ENCODE measurements around the gene SLC38A10.

SLC38A10 gene

GRCh38 chr17:81273698-81274470 is 21.2 kb downstream of the SLC38A10 start:
- DNase-seq: no peak

- no peak for DNase-seq
Observed at GRCh38 chr17:81272616-81273015, 22.5 kb downstream of the SLC38A10 start.

GRCh38 chr17:81271226-81271625 is 23.9 kb downstream of the SLC38A10 start:
- no peak for DNase-seq

- DNase-seq: no peak
Observed at GRCh38 chr17:81270279-81270678, 24.8 kb downstream of the SLC38A10 start.

- no peak for DNase-seq
Observed at GRCh38 chr17:81267390-81268067, 27.6 kb downstream of the SLC38A10 start.

GRCh38 chr17:81265576-81265975 is 29.5 kb downstream of the SLC38A10 start:
- DNase-seq: no peak

GRCh38 chr17:81264640-81265039 is 30.5 kb downstream of the SLC38A10 start:
- DNase-seq: no peak

- DNase-seq: no peak
Observed at GRCh38 chr17:81263371-81264181, 31.5 kb downstream of the SLC38A10 start.

GRCh38 chr17:81261582-81262336 is 33.3 kb downstream of the SLC38A10 start:
- DNase-seq: no peak

- DNase-seq: no peak
Observed at GRCh38 chr17:81261096-81261495, 34.0 kb downstream of the SLC38A10 start.

GRCh38 chr17:81260641-81261040 is 34.5 kb downstream of the SLC38A10 start:
- no peak for DNase-seq

- DNase-seq: no peak
Observed at GRCh38 chr17:81260171-81260570, 34.9 kb downstream of the SLC38A10 start.

GRCh38 chr17:81259058-81259605 is 36.0 kb downstream of the SLC38A10 start:
- no peak for DNase-seq

GRCh38 chr17:81258292-81258691 is 36.8 kb downstream of the SLC38A10 start:
- no peak for DNase-seq

GRCh38 chr17:81257533-81257932 is 37.6 kb downstream of the SLC38A10 start:
- no peak for DNase-seq

- DNase-seq: no peak
Observed at GRCh38 chr17:81256616-81257015, 38.5 kb downstream of the SLC38A10 start.

- no peak for DNase-seq
Observed at GRCh38 chr17:81254955-81255717, 40.0 kb downstream of the SLC38A10 start.

- DNase-seq: no peak
Observed at GRCh38 chr17:81253358-81254131, 41.6 kb downstream of the SLC38A10 start.

- DNase-seq: no peak
Observed at GRCh38 chr17:81252987-81253329, 42.1 kb downstream of the SLC38A10 start.

- no peak for DNase-seq
Observed at GRCh38 chr17:81252326-81252986, 42.7 kb downstream of the SLC38A10 start.
